Measurements from ENCODE around the gene PURA. TPM values are rescaled to one million over a fixed set of nuclear protein-coding genes. Genes with fewer than 3 reads are reported as not detected.
"Not testable (repeated sequence)": the region's sequence is repeated elsewhere in the genome, so short reads cannot be mapped to it uniquely, and the experiment has no call there.

PURA gene
- total RNA-seq, 1 donor from 2014 or later: 7.0 TPM

DNA sequence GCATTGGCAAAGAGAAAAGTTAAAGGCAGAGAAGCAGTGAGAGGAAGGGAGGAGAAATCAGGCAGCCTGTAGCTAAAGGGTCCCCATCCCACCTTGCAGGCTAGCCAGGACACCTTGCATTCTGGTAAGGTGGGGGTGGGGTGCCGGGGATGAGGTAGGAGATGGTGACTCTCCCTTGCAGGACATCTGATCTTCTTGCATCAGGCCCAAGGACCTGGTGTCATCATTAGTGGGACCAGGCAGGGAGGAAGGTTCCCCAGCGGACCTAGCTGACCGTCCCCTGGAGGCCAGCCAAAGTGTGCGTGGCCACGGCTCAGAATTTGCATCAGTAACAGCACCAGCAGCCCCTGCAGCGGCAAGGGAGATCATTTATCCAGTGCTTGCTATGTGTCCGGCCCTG, 39.3 kb downstream of the PURA start:
- Mint-ChIP-seq H3K4me3 (ENCODE audit: low read depth) (no peak overlapping the region), H3K9me3 (ENCODE audit: low read depth) (no peaks in the 10 kb centered on the region), H3K4me1 (ENCODE audit: low read depth) (peaks cover 2% of the 10 kb centered on the region), H3K36me3 (ENCODE audit: insufficient read depth) (no peaks in the 10 kb centered on the region), H3K27ac (no peak overlapping the region), H3K27me3 (peaks cover 31% of the 10 kb centered on the region)
- DNase-seq (ENCODE audit: low spot score, unreplicated experiment): no peak
- TF ChIP-seq, protein P1, sequence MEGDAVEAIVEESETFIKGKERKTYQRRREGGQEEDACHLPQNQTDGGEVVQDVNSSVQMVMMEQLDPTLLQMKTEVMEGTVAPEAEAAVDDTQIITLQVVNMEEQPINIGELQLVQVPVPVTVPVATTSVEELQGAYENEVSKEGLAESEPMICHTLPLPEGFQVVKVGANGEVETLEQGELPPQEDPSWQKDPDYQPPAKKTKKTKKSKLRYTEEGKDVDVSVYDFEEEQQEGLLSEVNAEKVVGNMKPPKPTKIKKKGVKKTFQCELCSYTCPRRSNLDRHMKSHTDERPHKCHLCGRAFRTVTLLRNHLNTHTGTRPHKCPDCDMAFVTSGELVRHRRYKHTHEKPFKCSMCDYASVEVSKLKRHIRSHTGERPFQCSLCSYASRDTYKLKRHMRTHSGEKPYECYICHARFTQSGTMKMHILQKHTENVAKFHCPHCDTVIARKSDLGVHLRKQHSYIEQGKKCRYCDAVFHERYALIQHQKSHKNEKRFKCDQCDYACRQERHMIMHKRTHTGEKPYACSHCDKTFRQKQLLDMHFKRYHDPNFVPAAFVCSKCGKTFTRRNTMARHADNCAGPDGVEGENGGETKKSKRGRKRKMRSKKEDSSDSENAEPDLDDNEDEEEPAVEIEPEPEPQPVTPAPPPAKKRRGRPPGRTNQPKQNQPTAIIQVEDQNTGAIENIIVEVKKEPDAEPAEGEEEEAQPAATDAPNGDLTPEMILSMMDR (IDR thresholded peaks at IDR 0.05; ENCODE audit: unreplicated experiment): no peak

DNA sequence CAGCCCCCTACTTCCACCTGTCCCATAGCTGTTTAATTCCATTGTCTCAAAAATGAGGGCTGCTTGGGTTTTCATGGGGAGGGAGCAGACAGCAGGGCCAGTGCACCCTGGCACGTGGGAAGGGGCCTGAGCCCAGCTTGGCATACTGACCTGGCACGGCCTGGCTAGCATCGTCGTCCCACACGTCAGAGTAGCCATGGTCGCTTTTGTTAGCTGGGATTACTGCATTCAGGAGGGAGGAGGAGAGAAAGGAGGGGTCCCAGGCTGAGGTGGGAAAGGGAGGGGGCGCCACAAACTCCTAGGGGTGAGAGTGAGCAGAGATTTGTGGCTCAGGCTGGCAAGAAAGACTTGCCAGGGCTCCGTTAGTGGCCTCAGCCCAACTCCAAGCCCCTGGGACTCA, 40.0 kb downstream of the PURA start:
- no peak for DNase-seq (ENCODE audit: low spot score, unreplicated experiment)
- Mint-ChIP-seq H3K9me3 (ENCODE audit: low read depth) (no peaks in the 10 kb centered on the region), H3K27ac (no peak overlapping the region), H3K4me3 (ENCODE audit: low read depth) (no peak overlapping the region), H3K27me3 (peaks cover 30% of the 10 kb centered on the region), H3K36me3 (ENCODE audit: insufficient read depth) (no peaks in the 10 kb centered on the region), H3K4me1 (ENCODE audit: low read depth) (peaks cover 2% of the 10 kb centered on the region)
- TF ChIP-seq, protein P1 (IDR thresholded peaks at IDR 0.05; ENCODE audit: unreplicated experiment): no peak

DNA sequence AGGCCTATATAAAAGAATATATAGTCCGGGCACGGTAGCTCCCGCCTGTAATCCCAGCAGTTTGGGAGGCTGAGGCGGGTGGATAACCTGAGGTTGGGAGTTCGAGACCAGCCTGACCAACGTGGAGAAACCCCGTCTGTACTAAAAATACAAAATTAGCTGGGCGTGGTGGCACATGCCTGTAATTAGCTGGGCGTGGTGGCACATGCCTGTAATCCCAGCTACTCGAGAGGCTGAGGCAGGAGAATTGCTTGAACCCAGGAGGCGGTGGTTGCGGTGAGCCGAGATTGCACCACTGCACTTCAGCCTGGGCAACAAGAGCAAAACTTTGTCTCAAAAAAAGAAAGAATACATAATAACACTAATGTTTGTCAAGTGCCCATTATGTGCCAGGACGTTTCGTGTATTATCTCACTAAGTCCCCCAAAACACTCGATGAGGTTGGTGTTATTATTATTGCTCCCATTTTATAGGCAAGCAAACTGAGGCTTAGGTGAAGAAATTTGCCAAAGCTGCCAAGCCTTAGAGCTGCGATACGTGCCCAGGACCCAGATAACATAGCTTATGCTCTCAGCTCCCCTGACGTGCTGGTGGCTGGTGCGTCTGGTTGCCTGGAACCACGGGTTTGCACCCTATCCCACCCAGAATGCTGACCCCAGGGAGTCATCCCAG, 40.9 kb downstream of the PURA start:
- H3K27ac Mint-ChIP-seq; H3K9me3 Mint-ChIP-seq (ENCODE audit: low read depth); H3K4me3 Mint-ChIP-seq (ENCODE audit: low read depth); H3K4me1 Mint-ChIP-seq (ENCODE audit: low read depth); DNase-seq (ENCODE audit: low spot score, unreplicated experiment); H3K36me3 Mint-ChIP-seq (ENCODE audit: insufficient read depth): not testable (repeated sequence)
- H3K27me3 Mint-ChIP-seq: peaks cover 32% of the 10 kb centered on the region

GRCh38 chr5:140157032-140157781, 43.3 kb downstream of the PURA start:
- Mint-ChIP-seq H3K27me3 (peaks cover 30% of the 10 kb centered on the region), H3K9me3 (ENCODE audit: low read depth) (no peaks in the 10 kb centered on the region), H3K27ac (peak overlapping the region; percentile 23), H3K4me3 (ENCODE audit: low read depth) (peak overlapping the region; percentile 45), H3K36me3 (ENCODE audit: insufficient read depth) (no peaks in the 10 kb centered on the region), H3K4me1 (ENCODE audit: low read depth) (peaks cover 2% of the 10 kb centered on the region)
- peak; percentile 87 for DNase-seq (ENCODE audit: low spot score, unreplicated experiment)
- TF ChIP-seq, protein P1 (IDR thresholded peaks at IDR 0.05; ENCODE audit: unreplicated experiment): peak; percentile 86

GRCh38 chr5:140159014-140159927, 45.4 kb downstream of the PURA start:
- Mint-ChIP-seq H3K36me3 (ENCODE audit: insufficient read depth) (no peaks in the 10 kb centered on the region), H3K9me3 (ENCODE audit: low read depth) (no peaks in the 10 kb centered on the region), H3K27ac (no peak overlapping the region), H3K4me3 (ENCODE audit: low read depth) (no peak overlapping the region), H3K4me1 (ENCODE audit: low read depth) (peaks cover 2% of the 10 kb centered on the region), H3K27me3 (peaks cover 23% of the 10 kb centered on the region)
- TF ChIP-seq, protein P1 (IDR thresholded peaks at IDR 0.05; ENCODE audit: unreplicated experiment): no peak
- DNase-seq (ENCODE audit: low spot score, unreplicated experiment): no peak

Measured in progenitor cell of endocrine pancreas (in vitro differentiated cells).